WERI-Rb-1 (cell line): ENCODE data around the gene PDZRN4.
"Not testable (repeated sequence)": the region's sequence is repeated elsewhere in the genome, so short reads cannot be mapped to it uniquely, and the experiment has no call there.

Experiments
- DNase-seq: peaks from one replicate; pipeline ENCODE4 v3.0.0-alpha.2; 2020
- H3K27ac ChIP-seq: fragments of 250-450 bp; sonication (Bioruptor Pico); 2 replicates; pipeline ENCODE4 v1.5.1; 2020; ENCODE audit warnings: mild to moderate bottlenecking, moderate library complexity
- H3K27me3 ChIP-seq: fragments of 250-450 bp; sonication (Bioruptor Pico); 2 replicates; pipeline ENCODE4 v1.5.1; 2021; ENCODE audit warnings: mild to moderate bottlenecking, low read depth, moderate library complexity; ENCODE audit not compliant: insufficient read depth, severe bottlenecking
- H3K36me3 ChIP-seq: fragments of 250-450 bp; sonication (Bioruptor Pico); 2 replicates; pipeline ENCODE4 v1.5.1; 2020; ENCODE audit warnings: mild to moderate bottlenecking, moderate library complexity
- H3K4me3 ChIP-seq: 2 replicates; pipeline ENCODE4 v1.5.1; 2011; ENCODE audit warnings: low read depth, mild to moderate bottlenecking, control low read depth, low read length
- H3K9me3 ChIP-seq: fragments of 250-450 bp; sonication (Bioruptor Pico); 2 replicates; pipeline ENCODE4 v1.5.1; 2021; ENCODE audit warnings: mild to moderate bottlenecking, moderate library complexity; ENCODE audit not compliant: severe bottlenecking
- CTCF ChIP-seq: IDR thresholded peaks from 2 replicates; pipeline ENCODE4 v1.5.1; 2011; ENCODE audit warnings: low read depth, mild to moderate bottlenecking, control low read depth, inconsistent platforms, low read length

Gene PDZRN4

GRCh38 chr12:41310367-41310766 lies 122.2 kb downstream of the PDZRN4 start:
- peak; percentile 40 for DNase-seq
- no peak for TF ChIP-seq CTCF
- Histone ChIP-seq H3K9me3 (no peaks in the 10 kb centered on the region), H3K4me3 (no peak overlapping the region), H3K36me3 (no peaks in the 10 kb centered on the region), H3K27ac (no peak overlapping the region), H3K27me3 (no peaks in the 10 kb centered on the region)

- no peak for TF ChIP-seq CTCF
- H3K27me3 ChIP-seq = no peaks in the 10 kb centered on the region
- H3K9me3 ChIP-seq = no peaks in the 10 kb centered on the region
- no peaks in the 10 kb centered on the region for H3K36me3 ChIP-seq
- H3K27ac ChIP-seq = no peak overlapping the region
- H3K4me3 ChIP-seq = no peak overlapping the region
- no peak for DNase-seq
These were observed 123.8 kb downstream of the PDZRN4 start for GRCh38 chr12:41311883-41312282.

GRCh38 chr12:41312451-41312850 lies 124.3 kb downstream of the PDZRN4 start:
- not testable (repeated sequence) for H3K36me3 ChIP-seq, H3K27ac ChIP-seq, H3K9me3 ChIP-seq, H3K4me3 ChIP-seq, H3K27me3 ChIP-seq, DNase-seq

- Histone ChIP-seq H3K4me3 (no peak overlapping the region), H3K9me3 (no peaks in the 10 kb centered on the region), H3K27me3 (no peaks in the 10 kb centered on the region), H3K36me3 (no peaks in the 10 kb centered on the region), H3K27ac (no peak overlapping the region)
- no peak for DNase-seq
- no peak for TF ChIP-seq CTCF
These were observed 137.2 kb downstream of the PDZRN4 start for GRCh38 chr12:41325336-41325735.

- Histone ChIP-seq H3K9me3 (no peaks in the 10 kb centered on the region), H3K36me3 (no peaks in the 10 kb centered on the region), H3K4me3 (no peak overlapping the region), H3K27ac (no peak overlapping the region), H3K27me3 (no peaks in the 10 kb centered on the region)
- TF ChIP-seq CTCF = no peak
- DNase-seq = no peak
These were observed 139.2 kb downstream of the PDZRN4 start for GRCh38 chr12:41327096-41327895.

GRCh38 chr12:41333974-41334373 lies 145.9 kb downstream of the PDZRN4 start:
- Histone ChIP-seq H3K27ac (no peak overlapping the region), H3K4me3 (no peak overlapping the region), H3K36me3 (no peaks in the 10 kb centered on the region), H3K27me3 (no peaks in the 10 kb centered on the region), H3K9me3 (peaks cover 2% of the 10 kb centered on the region)
- no peak for TF ChIP-seq CTCF
- DNase-seq = no peak
